ENCODE results near the gene CYFIP1.

Gene CYFIP1

GRCh38 chr15:23002920-23003319 is 22.8 kb upstream of the CYFIP1 start:
- no peak overlapping the region for H3K4me3 ChIP-seq (replicated peaks; ENCODE audit: insufficient read depth, low read length)
- TF ChIP-seq, protein P1, sequence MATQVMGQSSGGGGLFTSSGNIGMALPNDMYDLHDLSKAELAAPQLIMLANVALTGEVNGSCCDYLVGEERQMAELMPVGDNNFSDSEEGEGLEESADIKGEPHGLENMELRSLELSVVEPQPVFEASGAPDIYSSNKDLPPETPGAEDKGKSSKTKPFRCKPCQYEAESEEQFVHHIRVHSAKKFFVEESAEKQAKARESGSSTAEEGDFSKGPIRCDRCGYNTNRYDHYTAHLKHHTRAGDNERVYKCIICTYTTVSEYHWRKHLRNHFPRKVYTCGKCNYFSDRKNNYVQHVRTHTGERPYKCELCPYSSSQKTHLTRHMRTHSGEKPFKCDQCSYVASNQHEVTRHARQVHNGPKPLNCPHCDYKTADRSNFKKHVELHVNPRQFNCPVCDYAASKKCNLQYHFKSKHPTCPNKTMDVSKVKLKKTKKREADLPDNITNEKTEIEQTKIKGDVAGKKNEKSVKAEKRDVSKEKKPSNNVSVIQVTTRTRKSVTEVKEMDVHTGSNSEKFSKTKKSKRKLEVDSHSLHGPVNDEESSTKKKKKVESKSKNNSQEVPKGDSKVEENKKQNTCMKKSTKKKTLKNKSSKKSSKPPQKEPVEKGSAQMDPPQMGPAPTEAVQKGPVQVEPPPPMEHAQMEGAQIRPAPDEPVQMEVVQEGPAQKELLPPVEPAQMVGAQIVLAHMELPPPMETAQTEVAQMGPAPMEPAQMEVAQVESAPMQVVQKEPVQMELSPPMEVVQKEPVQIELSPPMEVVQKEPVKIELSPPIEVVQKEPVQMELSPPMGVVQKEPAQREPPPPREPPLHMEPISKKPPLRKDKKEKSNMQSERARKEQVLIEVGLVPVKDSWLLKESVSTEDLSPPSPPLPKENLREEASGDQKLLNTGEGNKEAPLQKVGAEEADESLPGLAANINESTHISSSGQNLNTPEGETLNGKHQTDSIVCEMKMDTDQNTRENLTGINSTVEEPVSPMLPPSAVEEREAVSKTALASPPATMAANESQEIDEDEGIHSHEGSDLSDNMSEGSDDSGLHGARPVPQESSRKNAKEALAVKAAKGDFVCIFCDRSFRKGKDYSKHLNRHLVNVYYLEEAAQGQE (IDR thresholded peaks at IDR 0.05; ENCODE audit: insufficient replicate concordance, low read depth): no peak
- no peak for TF ChIP-seq CTCF (IDR thresholded peaks at IDR 0.05; ENCODE audit: insufficient read depth, low read length)
- TF ChIP-seq POLR2AphosphoS5 (IDR thresholded peaks at IDR 0.05; ENCODE audit: low read depth): no peak
- TF ChIP-seq GABPA (IDR thresholded peaks at IDR 0.05; ENCODE audit: low read depth): no peak
- no peak for TF ChIP-seq SPI1 (IDR thresholded peaks at IDR 0.05; ENCODE audit: borderline replicate concordance, low read depth)
- no peak for DNase-seq (ENCODE audit: low read depth in 1 of 2, low spot score in 1 of 2)
- H3K27me3 ChIP-seq (ENCODE audit: insufficient read depth, poor library complexity, severe bottlenecking): no peaks in the 10 kb centered on the region
- H3K27ac ChIP-seq (replicated peaks): no peak overlapping the region

DNA sequence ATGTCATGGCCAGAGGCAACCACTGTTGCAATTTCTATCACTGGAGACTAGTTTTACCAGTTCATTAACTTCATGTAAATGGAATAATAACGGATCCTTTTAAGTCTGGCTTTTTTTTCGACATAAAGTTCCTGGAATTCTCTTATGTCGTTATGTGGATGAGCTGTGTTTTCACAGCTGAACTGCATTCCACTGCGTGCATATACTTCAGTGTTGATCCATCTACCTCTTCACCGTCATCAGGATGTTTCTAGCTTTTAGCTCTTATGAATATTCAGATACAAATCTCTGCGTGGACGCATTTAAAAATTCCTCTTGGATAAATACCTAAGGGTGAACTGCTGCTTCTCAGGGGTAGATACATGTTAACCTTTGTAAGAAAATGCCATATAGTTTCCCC is 15.6 kb upstream of the CYFIP1 start:
- Histone ChIP-seq H3K27me3 (ENCODE audit: insufficient read depth, poor library complexity, severe bottlenecking) (no peaks in the 10 kb centered on the region), H3K4me3 (replicated peaks; ENCODE audit: insufficient read depth, low read length) (no peak overlapping the region), H3K27ac (replicated peaks) (no peak overlapping the region)
- no peak for TF ChIP-seq CTCF (IDR thresholded peaks at IDR 0.05; ENCODE audit: insufficient read depth, low read length)
- no peak for TF ChIP-seq POLR2AphosphoS5 (IDR thresholded peaks at IDR 0.05; ENCODE audit: low read depth)
- no peak for TF ChIP-seq SPI1 (IDR thresholded peaks at IDR 0.05; ENCODE audit: borderline replicate concordance, low read depth)
- TF ChIP-seq GABPA (IDR thresholded peaks at IDR 0.05; ENCODE audit: low read depth): no peak
- TF ChIP-seq, protein P1 (IDR thresholded peaks at IDR 0.05; ENCODE audit: insufficient replicate concordance, low read depth): no peak
- DNase-seq (ENCODE audit: low read depth in 1 of 2, low spot score in 1 of 2): no peak

GRCh38 chr15:22992024-22992326 is 11.8 kb upstream of the CYFIP1 start:
- H3K4me3 ChIP-seq (replicated peaks; ENCODE audit: insufficient read depth, low read length): no peak overlapping the region
- no peak for TF ChIP-seq GABPA (IDR thresholded peaks at IDR 0.05; ENCODE audit: low read depth)
- no peak for TF ChIP-seq POLR2AphosphoS5 (IDR thresholded peaks at IDR 0.05; ENCODE audit: low read depth)
- TF ChIP-seq, protein P1 (IDR thresholded peaks at IDR 0.05; ENCODE audit: insufficient replicate concordance, low read depth): no peak
- TF ChIP-seq CTCF (IDR thresholded peaks at IDR 0.05; ENCODE audit: insufficient read depth, low read length): no peak
- TF ChIP-seq SPI1 (IDR thresholded peaks at IDR 0.05; ENCODE audit: borderline replicate concordance, low read depth): no peak
- no peaks in the 10 kb centered on the region for H3K27me3 ChIP-seq (ENCODE audit: insufficient read depth, poor library complexity, severe bottlenecking)
- H3K27ac ChIP-seq (replicated peaks): no peak overlapping the region
- DNase-seq (ENCODE audit: low read depth in 1 of 2, low spot score in 1 of 2): no peak

All from HL-60 (cell line).